ENCODE measurements around the gene MS4A7.
"Not testable (repeated sequence)": the region's sequence is repeated elsewhere in the genome, so short reads cannot be mapped to it uniquely, and the experiment has no call there.

MS4A7 gene, protein sequence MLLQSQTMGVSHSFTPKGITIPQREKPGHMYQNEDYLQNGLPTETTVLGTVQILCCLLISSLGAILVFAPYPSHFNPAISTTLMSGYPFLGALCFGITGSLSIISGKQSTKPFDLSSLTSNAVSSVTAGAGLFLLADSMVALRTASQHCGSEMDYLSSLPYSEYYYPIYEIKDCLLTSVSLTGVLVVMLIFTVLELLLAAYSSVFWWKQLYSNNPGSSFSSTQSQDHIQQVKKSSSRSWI

DNA sequence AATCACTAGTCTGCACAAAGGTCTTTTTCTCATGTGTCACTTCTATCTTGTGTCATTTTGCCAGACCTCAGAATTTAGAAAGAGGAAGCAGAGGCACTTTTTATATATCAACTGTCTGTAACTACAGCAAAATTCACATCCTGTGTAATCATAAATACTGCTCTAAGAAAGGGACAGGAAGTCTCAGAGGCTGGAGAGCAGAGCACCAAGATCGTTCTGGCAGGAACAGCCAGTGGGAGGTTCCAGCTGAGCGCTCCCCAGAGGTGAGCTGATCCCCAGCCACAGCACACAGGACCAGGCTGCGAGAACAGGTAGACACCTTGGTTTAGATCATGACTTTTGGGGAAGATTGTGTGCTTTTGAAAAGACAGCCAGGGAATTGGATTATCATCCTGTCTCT is at the start of gene MS4A7:
MS4A7 (plus strand) TSS at position 179 of the 400 bp plus-strand sequence. CDS start 4,610 bp downstream, outside the sequence.
- peak; percentile 41 to 96 for DNase-seq

DNA sequence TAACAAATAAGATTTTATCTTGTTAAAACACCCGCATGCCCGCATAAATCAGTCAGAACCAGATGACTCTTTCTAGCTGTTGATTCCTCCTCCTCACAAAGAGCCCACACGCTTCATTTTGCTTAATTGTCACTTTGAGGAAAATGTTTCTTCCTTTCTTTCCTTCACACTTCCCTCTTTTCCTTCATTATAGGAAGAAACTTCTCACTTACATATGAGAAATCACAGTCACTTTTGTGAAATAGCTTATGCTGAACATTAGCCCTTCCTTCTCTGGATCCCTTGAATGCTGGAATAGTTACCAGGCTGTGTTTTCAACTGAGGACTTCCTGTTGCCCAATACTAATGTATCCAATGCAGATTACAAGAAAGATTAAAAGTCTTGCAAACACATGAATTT is 45.5 kb upstream of the MS4A7 start:
- DNase-seq: no peak

DNA sequence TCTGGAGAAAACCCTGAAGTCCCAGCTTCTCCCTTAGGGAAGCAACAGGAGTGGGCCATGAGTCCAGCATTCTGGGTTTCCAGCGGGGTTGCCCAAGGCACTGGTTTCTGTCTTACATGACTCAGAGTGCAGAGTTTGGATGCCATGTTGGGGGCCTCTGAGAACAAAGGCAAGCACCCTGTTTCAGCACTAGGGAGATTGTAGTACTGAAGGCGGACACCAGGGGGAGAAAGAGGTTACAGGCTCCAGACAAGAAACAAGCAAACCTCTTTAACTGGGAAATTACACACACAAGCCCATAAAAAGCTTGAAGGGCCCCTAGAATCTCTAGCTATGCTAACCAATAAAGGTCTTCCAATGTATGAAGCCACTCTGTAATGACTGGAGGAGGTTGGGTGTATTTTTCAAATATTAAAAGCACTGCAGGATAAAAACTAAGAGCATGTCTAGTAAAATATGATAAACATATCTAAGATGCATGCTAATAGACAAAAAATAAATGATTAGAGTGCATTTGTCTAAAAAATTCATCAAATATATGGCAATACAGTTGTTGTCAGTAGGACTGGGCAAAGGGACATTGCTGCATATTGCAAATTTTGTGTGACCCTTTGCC is 44.2 kb upstream of the MS4A7 start:
- peak; percentile 24 to 74 for DNase-seq

DNA sequence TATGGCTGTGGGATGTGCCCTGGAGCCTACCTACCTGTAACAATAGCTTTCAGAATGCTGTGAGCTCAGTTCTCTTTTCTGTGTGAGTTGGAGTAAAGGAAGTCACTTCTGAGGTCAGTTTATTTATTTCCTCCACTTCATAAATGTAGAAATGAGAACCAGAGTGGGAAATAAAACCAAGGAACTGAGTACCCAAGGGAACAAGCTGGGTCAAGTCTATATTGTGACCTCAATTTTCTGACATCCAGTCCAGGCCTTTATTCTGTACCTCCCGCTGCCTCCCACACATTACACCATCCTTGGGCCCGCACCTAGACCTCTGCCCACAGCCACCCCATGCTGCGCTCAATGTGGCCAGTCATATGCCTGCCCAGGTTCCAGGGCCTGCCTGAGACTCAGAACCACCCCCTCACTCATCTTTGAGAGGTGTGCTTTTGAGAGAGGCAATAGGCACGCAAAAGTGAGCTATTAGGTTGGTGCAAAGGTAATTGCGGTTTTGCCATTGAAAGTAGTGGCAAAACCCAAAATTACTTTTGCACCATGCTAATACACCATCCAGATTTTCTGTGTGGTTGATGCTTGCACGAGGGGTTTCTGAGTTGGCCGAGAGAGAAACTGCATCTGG is 41.5 kb upstream of the MS4A7 start:
- no peak for DNase-seq

DNA sequence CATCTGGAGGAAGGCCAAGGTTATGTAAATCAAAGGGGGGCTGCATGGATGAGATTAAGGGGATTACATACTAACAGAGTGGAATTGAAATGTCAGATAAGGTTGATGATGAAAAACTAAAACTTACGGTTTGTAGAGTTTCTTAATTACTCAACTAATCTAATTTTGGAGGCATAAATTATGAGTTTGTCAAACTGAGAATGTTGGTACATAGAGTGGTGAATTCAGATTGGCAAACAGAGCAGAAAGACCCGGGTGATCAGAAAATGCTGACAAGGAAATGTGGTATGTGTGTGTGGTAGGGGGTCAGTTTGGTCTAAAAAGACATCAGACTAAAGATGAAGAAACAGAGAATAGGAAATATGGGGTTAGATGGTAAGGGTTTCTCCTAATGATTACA is 40.3 kb upstream of the MS4A7 start:
- no peak for DNase-seq

DNA sequence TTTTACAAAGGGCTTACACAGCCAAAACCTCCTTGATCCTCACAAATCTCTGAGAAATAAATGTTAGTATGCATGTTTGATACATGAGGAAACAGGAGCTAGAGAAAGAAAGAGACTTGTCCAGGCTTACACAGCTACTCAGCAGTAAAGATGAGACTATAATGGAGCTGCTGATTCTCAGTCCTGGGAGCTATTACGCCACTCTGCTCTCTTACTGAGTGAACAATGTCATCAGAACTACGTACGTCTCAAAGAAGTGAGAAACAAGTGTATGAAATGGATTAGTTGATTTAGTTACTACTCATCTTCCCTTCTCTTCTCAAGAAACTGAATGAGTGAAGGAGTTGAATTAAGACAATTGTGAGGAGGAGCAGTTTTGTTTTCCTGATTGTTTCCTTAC is 39.0 kb upstream of the MS4A7 start:
- DNase-seq: no peak

DNA sequence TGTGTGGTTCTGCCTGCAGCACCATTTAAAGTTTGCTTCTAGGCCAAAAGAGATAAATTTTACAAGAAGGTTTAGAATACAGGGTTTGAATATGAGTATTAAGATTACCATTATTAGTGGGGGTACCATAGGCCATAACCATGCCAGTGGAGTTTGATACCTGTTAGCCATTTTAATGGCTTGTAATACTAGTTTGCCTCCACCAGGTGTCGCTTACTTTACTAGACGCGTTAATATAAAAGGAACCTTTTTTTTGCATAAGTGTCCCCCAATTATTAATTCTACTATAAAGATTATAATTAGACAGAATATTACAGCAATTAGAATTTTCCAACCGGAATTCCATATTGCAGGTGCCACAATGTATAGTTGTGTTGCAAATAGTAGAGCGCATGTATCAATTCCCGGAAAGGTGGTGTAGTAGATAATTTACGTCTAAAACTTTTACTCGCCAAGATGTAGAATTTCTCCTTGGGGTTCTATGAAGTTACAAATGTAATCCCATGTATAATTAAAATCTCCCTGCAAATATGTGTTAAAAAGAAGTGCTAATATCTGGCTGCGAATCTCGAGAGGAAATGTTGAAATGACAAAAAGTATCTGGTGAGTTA is 35.1 kb upstream of the MS4A7 start:
- peak in 1 of 2 donors; percentile 9 for DNase-seq

DNA sequence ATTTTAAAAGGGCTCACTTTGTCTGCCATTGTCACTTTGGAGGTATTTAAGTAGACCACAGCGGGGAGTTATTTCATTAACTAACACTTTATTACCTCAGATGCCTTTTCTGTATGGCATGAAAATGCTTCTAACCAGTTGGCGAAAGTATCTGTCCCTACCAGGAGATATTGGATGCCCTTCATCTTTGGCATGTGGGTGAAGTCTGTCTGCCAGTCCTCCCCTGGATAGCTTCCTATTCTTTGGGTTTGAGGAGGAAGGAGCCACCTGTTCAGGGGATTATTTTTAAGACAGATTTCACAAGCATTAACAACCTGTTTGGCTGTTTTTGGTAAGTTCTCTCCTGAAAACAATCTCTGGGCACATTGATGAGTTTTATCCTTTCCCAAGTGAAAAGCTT is 34.2 kb upstream of the MS4A7 start:
- no peak for DNase-seq

DNA sequence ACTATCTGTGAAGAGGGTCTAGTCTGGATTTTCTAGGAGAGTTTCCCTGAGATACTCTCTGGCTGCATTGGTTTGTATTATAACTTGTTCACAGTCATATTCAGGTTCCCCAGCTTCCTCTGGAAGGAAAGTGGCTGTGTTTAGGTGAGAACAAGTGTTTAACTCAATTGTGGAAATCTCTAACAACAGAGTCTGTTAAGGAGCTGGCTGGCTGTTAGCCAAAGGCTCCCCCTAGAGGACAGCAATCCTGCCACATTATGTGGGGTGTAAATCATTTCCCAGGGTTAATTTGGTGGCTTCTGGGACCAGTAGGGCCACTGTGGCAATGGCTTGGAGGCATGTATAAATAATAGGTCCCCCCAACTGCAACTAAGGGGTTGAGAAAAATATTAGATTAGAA is 32.8 kb upstream of the MS4A7 start:
- DNase-seq: no peak

DNA sequence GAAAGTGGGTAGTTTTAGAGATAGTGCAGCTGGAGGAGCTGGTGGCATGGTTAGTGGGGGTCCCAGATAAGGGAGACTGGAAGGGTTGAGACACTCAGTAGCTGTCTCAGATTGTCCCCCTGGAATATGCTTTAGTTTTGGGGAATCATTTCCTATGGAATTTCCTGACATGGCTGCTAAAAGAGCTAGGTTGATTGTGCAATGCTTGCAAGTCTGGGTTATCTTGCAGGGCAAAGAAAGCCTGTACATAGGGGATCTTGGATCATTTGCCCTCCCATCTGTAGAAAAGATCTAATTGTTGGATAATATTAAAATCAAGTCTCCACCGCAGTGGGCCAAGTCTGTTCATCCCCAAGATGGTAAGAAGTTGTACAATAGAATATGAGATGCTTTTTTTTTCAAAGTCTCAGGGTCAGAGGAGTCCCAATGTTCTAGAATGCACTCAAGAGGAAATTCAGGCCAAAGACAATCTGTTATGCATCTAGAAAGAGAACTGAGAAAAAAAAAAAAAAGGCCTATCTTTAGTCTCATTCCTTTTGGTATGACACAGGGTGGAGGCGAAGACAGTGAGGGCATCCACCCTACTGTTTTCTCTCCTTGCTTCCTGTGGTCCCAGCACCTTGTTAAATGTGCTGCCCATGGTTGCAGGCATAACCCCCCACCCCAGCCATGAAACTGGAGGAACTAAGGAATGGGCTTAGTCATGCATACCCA is 31.1 kb upstream of the MS4A7 start:
- DNase-seq: no peak

DNA sequence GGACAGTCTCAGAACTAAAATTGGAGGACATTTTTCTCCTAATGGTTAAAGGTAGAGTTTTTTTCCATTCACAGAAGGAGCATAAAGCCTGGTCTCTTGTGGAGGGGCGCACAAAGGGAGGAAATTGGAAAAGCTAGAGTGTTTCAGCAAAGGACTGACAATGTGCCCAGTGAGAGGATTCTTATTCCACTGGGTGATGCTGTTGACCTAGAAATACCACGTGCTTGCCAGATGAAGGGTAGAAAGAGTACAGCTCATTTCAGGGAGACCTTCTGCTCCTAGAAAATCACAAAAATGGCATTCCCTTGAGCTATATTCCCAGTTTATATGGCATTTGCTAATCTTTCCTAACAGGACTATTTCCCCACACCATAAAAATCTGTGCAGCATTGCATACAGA is 30.2 kb upstream of the MS4A7 start:
- no peak for DNase-seq

DNA sequence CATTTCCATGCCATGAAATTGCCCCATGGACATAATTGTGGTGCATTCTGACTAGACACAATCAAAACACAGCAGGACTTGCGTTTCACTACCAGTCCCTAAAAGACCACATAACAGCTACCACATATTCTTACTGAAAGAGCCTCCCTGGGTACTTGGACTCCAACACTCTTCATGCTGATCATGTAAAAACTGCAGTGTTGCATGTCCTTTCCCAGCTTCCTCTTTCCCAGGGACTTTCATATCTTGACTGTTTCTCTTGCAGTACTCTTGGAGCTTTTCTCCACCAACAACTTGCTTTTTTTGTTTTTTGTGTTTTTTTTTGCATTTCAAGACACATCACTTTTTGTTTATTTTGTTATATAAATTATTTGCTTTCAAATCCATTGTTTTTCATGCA is 28.3 kb upstream of the MS4A7 start:
- no peak for DNase-seq

DNA sequence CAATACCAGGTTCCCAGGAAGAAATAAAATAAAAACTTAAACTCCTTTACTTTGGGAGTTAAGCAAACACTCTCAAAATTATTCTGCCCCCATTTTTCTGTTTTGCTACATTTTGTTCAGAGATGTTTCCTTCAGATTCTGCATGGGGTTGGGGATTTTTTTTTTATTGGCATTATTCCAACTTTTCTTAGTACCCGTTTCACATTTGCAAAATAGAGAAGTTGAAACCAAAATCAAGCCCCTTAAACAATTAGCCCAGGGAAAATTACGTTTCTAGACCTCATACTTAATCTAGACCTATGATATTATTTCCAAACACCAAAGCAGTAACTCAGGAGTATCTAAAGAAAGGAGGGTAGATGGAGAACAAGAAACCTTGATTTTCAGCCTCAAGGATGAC is 20.6 kb upstream of the MS4A7 start:
- peak in 1 of 2 donors; percentile 60 for DNase-seq

DNA sequence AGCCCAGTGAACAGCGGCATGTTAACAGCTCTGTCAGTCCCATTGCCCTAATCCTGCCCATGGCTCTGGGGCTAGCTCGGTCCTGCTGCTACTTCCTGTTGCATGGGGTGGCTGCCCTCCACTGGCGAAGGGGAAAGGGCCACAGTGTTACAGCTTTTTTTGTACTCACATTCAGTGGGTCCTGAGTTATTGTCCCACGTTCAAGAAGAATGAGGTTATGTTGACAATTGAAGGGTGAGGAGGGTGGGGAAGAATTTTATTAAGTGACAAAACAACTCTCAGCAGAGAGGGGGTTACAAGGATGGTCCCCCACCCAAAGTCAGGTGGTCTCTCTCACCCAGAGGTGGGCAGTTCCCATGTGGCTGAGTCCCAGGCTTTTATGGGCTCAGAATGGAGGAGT is 17.7 kb upstream of the MS4A7 start:
- no peak for DNase-seq

DNA sequence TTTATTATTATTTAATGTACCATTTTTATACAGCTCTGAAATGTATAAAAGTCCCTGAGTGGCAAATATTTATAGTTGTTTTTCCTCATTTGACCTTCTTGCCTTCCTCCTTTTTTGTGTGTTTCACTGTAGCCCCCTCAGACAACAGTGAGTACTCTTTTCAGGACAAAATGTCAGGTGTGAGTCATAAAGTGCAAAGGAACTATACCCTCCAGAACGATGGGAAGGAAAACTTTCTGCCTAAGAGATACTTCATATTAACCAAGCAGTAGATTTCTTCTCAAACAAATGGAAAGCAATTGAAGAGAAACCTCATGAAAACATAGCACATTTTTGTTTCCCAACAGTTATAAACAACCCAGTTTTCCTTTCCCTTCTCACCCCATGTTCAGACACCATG is 16.1 kb upstream of the MS4A7 start:
- no peak for DNase-seq

DNA sequence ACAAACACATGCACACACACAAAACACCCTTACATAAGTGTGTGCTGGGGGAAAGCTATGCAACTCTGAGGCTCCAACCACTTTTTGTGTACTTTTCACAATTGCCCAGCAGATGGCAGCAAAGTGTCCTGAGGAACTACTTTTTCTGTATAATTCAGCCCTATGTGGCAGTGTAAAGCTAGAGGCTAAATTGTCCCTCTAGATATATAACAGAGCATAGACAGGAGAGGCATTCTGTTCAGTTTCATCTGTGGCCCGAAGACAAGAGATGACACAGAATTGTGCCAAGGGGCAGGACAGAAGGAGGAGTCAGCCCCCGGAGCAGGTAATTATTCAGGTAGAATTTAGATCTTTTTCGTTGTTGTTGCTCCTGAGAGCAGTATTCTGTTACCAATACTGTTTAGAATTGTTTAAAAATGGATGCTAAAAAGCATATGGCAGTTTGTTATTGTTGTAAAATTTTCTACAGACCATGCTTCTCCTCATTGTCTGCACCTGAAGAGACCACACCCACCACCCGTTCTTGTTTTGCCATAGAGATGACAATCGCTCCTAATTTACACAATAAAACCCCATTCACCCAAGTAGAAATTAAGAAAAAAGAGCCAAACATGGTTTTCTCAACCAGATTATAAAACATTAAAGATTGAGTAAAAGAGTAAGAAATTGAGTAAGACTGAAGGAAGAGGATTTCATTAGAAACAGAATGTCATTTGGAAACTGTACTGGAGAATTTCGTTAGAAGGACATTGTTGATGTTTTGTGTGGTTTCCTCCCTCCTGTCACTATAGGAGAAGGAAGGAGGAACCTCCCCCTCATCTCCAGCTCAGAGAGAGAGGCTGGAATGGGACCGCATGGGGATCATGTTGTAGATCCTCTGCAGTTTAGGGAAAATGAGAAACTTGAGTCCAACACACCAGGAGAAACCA is 14.5 kb upstream of the MS4A7 start:
- DNase-seq: peak; percentile 21 to 76

DNA sequence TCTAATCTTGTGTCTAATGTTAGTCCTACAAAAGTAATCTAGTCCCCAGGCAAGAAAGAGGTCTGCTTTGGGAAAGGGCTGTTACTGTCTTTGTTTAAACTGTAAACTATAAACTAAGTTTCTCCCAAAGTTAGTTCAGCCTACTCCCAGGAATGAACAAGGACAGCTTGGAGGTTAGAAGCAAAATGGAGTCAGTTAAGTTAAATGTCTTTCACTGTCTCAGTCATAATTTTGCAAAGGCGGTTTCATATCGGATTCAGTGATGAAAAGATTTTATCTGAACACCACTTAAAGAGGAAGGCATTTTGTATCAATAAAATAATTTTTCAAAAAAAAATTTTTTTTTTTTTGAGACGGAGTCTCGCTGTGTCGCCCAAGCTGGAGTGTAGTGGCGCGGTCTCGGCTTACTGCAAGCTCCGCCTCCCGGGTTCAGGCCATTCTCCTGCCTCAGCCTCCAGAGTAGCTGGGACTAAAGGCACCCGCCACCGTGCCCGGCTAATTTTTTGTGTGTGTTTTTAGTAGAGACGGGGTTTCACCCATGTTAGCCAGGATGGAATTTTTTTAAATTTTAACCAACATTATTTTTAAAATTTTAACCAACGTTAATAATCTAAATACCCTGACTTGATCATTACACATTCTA is 11.9 kb upstream of the MS4A7 start:
- not testable (repeated sequence) for DNase-seq

DNA sequence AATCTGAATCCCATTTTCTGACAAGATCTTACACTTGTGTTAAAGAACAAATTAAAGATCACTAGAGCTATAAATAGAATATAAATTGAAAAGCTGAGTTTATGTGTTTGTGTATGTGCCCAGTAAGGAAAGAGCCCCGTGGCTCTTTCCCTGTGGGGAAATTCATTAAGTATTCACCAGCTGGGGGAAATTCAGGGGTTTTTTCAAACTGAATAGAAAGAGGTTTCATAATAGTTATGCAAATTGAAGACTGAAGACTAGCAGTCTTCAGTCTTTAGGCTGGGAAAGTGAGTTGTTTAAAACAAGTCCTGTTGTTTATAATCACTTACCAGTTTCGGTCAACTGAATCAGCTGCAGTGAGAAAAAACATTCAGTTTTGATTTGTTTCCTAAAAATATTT is 11.3 kb upstream of the MS4A7 start:
- DNase-seq: no peak

DNA sequence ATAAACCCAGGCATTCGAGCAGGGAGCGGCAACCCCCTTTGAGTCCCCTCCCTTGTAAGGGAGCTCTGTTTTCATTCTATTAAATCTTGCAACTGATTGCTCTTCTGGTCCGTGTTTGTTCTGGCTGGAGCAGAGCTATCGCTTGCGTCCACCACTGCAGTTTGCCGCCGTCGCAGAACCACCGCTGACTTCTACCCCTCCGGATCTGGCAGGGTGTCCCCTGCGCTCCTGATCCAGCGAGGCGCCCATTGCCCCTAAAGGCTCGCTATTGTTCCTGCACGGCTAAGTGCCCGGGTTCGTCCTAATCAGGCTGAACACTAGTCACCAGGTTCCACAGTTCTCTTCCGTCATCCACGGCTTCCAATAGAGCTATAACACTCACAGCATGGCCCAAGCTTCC is 10.4 kb upstream of the MS4A7 start:
- DNase-seq: no peak

DNA sequence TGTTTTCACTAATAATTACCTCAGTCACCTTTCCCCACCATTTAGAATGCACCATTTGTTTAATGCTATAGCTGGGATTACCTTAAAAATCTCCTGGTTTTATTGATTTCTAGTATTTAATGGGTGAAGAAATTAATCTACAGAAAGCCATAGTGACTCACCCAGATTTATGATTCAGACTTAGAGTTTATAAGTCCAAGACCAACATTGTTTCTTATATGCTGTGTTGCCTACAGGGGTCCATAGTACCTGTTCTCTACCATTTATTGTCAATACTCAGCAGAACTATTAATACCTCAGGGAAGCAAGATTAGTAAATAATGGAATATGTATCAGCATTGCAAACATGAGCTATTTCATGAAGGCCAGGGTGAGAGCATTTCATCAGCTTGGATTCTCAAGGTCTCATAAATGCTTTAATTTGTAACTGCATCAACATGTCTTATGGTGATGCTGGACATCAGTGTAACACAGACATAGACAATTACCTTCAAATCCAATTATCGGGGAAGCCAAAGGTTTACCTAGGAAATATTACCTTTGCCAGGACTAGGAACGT is 8.0 kb upstream of the MS4A7 start:
- no peak for DNase-seq

DNA sequence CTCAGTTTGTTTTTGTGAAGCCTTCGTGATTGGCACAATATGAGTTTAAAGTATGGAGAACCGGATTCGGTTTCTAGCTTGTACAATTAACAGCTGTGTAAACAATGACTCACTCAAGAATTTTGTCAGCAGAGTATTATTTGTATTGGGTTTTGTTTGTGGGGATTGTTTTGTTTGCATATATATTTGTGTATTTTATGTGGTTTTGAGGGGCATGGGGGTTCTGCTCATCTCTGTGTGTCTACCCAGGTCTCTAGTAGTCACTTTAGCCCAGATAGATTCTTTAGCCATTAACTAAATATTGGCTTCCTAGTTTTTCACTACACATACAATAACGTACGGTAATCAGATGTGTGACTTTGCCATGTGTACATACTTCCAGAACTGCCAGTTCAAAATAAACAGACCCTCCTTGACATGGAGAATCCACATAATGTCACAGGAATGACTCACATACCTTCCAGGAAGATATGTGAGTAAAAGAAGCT is 7.5 kb upstream of the MS4A7 start:
- DNase-seq: no peak
